ENCODE results near the gene TMBIM6. TPM values are rescaled to one million over a fixed set of nuclear protein-coding genes. Genes with fewer than 3 reads are reported as not detected.

TMBIM6 gene
- total and polyA plus RNA-seq, 9 of the 15 experiments (the other 6 are each of a cell fraction or from before 2014, with no cell fraction given) = 147 to 1,288 (median 352) TPM

DNA sequence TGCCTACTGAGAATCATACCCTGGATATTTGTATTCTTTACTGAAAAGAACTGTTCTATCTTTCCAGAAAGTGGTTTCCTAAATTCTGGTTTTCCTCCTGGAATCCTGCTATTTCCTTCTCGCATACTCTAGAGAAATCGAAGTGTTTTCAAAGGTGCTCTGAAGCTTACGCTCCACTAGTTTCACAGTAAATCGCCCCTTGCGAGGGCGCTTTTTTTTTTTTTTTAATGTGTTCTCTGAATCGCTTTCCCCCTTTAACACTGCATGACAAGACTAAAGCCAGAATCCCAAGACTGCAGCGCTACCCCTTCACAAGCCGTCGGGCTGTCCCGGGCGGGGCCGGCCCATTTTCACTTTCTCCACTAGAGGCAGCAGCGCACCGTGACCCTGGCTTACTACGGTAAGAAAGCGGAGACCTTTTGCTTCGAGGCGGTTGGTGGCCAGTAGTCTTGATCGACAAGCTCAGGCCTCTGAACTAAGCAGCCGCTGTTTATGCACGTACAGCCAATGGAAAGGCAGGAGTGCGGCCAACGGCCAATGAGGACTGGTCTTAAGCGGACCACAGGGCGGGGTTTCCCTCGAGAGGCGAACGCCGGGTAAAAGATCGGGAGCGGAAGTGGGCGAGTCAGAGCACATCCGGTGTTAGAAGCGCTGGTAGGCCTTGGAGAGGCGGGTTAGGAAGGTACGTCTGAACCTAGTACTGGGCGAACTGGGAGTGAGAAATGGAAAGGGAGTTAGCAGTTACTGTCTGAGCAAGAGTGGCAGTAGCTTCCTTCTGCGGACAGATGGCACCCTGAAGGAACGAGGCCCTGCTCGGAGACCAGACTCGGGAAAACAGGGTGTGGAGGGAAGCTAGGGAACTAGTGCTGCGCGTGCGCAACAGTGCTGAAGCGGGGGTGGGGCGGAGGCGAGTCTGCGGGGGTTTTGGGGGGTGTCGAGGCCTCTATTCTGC is at the start of gene TMBIM6 (continued):
- TF ChIP-seq, protein P1, sequence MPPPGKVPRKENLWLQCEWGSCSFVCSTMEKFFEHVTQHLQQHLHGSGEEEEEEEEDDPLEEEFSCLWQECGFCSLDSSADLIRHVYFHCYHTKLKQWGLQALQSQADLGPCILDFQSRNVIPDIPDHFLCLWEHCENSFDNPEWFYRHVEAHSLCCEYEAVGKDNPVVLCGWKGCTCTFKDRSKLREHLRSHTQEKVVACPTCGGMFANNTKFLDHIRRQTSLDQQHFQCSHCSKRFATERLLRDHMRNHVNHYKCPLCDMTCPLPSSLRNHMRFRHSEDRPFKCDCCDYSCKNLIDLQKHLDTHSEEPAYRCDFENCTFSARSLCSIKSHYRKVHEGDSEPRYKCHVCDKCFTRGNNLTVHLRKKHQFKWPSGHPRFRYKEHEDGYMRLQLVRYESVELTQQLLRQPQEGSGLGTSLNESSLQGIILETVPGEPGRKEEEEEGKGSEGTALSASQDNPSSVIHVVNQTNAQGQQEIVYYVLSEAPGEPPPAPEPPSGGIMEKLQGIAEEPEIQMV (tag; conservative IDR thresholded peaks at IDR 0.05; ENCODE audit: low read depth) = no peak
- TF ChIP-seq ATF7 (IDR thresholded peaks at IDR 0.05) (peak; percentile 65), PHF21A (IDR thresholded peaks at IDR 0.05; ENCODE audit: borderline replicate concordance, low read depth) (no peak), ZNF224 (CRISPR knock-in tag; IDR thresholded peaks at IDR 0.05) (no peak), DACH1 (IDR thresholded peaks at IDR 0.05; ENCODE audit: partially characterized antibody) (no peak), ZNF551 (CRISPR knock-in tag; IDR thresholded peaks at IDR 0.05) (no peak), ZNF134 (CRISPR knock-in tag; conservative IDR thresholded peaks at IDR 0.05) (no peak), CHAMP1 (IDR thresholded peaks at IDR 0.05) (0 out of 2 replicates have a peak, but pooled peaks have one; percentile 53), FUS (optimal IDR thresholded peaks at IDR 0.05; ENCODE audit: low read depth, low read length) (no peak), BRCA1 (IDR thresholded peaks at IDR 0.05) (no peak), BRCA1 (CRISPR knock-in tag; IDR thresholded peaks at IDR 0.05) (no peak), ZNF212 (CRISPR knock-in tag; IDR thresholded peaks at IDR 0.05) (peak; percentile 78; the same call in 1 of the 2 replicates), KLF13 (tag; IDR thresholded peaks at IDR 0.05; ENCODE audit: borderline replicate concordance, low read depth) (no peak; the same call in 1 of the 2 replicates), ZNF589 (CRISPR knock-in tag; IDR thresholded peaks at IDR 0.05; ENCODE audit: low read depth) (no peak; the same call in 1 of the 2 replicates)
- TF ChIP-seq, protein P2, sequence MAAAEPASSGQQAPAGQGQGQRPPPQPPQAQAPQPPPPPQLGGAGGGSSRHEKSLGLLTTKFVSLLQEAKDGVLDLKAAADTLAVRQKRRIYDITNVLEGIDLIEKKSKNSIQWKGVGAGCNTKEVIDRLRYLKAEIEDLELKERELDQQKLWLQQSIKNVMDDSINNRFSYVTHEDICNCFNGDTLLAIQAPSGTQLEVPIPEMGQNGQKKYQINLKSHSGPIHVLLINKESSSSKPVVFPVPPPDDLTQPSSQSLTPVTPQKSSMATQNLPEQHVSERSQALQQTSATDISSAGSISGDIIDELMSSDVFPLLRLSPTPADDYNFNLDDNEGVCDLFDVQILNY (CRISPR knock-in tag; IDR thresholded peaks at IDR 0.05) = no peak
- TF ChIP-seq, protein P3, sequence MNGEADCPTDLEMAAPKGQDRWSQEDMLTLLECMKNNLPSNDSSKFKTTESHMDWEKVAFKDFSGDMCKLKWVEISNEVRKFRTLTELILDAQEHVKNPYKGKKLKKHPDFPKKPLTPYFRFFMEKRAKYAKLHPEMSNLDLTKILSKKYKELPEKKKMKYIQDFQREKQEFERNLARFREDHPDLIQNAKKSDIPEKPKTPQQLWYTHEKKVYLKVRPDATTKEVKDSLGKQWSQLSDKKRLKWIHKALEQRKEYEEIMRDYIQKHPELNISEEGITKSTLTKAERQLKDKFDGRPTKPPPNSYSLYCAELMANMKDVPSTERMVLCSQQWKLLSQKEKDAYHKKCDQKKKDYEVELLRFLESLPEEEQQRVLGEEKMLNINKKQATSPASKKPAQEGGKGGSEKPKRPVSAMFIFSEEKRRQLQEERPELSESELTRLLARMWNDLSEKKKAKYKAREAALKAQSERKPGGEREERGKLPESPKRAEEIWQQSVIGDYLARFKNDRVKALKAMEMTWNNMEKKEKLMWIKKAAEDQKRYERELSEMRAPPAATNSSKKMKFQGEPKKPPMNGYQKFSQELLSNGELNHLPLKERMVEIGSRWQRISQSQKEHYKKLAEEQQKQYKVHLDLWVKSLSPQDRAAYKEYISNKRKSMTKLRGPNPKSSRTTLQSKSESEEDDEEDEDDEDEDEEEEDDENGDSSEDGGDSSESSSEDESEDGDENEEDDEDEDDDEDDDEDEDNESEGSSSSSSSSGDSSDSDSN (IDR thresholded peaks at IDR 0.05; ENCODE audit: borderline replicate concordance in 1 of 2, low read depth in 2 of 2, low read length in 2 of 2) = peak in 1 of 2 experiments; percentile 76; a peak in 2 of 4 replicates

All from K562 (cell line).